ENCODE results near the gene KRT76.
"Not testable (repeated sequence)": the region's sequence is repeated elsewhere in the genome, so short reads cannot be mapped to it uniquely, and the experiment has no call there.

Gene KRT76

GRCh38 chr12:52777566-52777965 is 421 bp upstream of the KRT76 start:
- no peak for FAIRE-seq

GRCh38 chr12:52776435-52776834 is 710 bp downstream of the KRT76 start:
- FAIRE-seq = no peak

GRCh38 chr12:52774629-52775250 is 2.4 kb downstream of the KRT76 start:
- FAIRE-seq = no peak

- no peak for FAIRE-seq
Observed at GRCh38 chr12:52772772-52773171, 4.4 kb downstream of the KRT76 start.

- no peak for FAIRE-seq
Observed at GRCh38 chr12:52772188-52772587, 5.0 kb downstream of the KRT76 start.

- no peak for FAIRE-seq
Observed at GRCh38 chr12:52771505-52771904, 5.6 kb downstream of the KRT76 start.

GRCh38 chr12:52771088-52771487 is 6.1 kb downstream of the KRT76 start:
- FAIRE-seq = no peak

GRCh38 chr12:52769946-52770345 is 7.2 kb downstream of the KRT76 start:
- FAIRE-seq = no peak

GRCh38 chr12:52769354-52769753 is 7.8 kb downstream of the KRT76 start:
- FAIRE-seq = no peak

- FAIRE-seq = no peak
Observed at GRCh38 chr12:52768479-52769200, 8.5 kb downstream of the KRT76 start.

- FAIRE-seq = no peak
Observed at GRCh38 chr12:52767427-52767826, 9.7 kb downstream of the KRT76 start.

GRCh38 chr12:52767020-52767379 is 10.1 kb downstream of the KRT76 start:
- no peak for FAIRE-seq

GRCh38 chr12:52766351-52767019 is 10.7 kb downstream of the KRT76 start:
- FAIRE-seq = no peak

GRCh38 chr12:52765702-52766101 is 11.4 kb downstream of the KRT76 start:
- FAIRE-seq = no peak

- FAIRE-seq = no peak
Observed at GRCh38 chr12:52763991-52764390, 13.2 kb downstream of the KRT76 start.

- no peak for FAIRE-seq
Observed at GRCh38 chr12:52763036-52763659, 14.0 kb downstream of the KRT76 start.

GRCh38 chr12:52761802-52762201 is 15.3 kb downstream of the KRT76 start:
- no peak for FAIRE-seq

GRCh38 chr12:52761218-52761617 is 15.9 kb downstream of the KRT76 start:
- not testable (repeated sequence) for FAIRE-seq

- no peak for FAIRE-seq
Observed at GRCh38 chr12:52760623-52761022, 16.5 kb downstream of the KRT76 start.

GRCh38 chr12:52759695-52760094 is 17.4 kb downstream of the KRT76 start:
- FAIRE-seq = no peak

GRCh38 chr12:52759218-52759617 is 17.9 kb downstream of the KRT76 start:
- FAIRE-seq = no peak

- FAIRE-seq = no peak
Observed at GRCh38 chr12:52757449-52758176, 19.5 kb downstream of the KRT76 start.
